HG03159 (cell line): ENCODE data around the gene CACNA2D2.

Experiments used
- ATAC-seq: cut with Tn5 transposase; IDR thresholded peaks from one replicate; pipeline ENCODE4 v1.9.1; 2021; ENCODE audit warnings: mild to moderate bottlenecking, moderate library complexity; ENCODE audit not compliant: unreplicated experiment

CACNA2D2 gene

GRCh38 chr3:50503504-50504342, at the start of gene CACNA2D2:
CACNA2D2 (minus strand) TSS chr3:50503634; CDS start chr3:50503423, 211 bp downstream.
- no peak for ATAC-seq

GRCh38 chr3:50552598-50552997, 49.2 kb upstream of the CACNA2D2 start:
- ATAC-seq: no peak

- ATAC-seq: no peak
Observed at GRCh38 chr3:50551681-50552435, 48.4 kb upstream of the CACNA2D2 start.

DNA sequence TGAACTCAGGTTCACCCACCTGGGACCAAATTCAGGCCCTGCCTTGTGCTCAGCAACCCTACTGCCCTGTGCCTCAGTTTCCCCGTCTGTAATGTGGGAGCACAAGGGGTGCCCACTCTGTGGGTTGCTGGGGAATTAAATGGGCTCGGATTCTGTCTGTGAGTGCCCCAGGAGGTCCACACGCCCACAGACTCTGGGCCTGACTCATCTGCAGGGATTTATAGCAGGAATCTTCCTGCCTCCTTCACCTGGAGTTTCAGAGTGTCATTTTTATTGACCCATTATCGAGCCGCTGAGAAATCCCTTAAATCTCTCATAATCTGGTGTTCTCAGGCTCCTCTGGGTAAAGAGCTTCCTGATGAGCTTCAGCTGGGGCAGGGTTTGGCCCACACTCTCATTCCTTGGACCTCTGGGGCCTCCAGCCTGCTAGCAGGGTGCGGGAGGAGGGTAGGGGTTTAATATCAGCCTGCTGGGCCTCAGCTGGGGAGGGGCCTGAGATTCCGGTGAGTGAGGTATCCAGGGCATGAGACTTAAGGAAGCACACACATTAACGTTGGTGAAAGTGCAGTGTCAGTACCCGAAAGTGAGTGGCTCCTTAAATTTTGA, 47.7 kb upstream of the CACNA2D2 start:
- ATAC-seq: no peak

- no peak for ATAC-seq
Observed at GRCh38 chr3:50550079-50550736, 46.8 kb upstream of the CACNA2D2 start.

GRCh38 chr3:50549226-50549625, 45.8 kb upstream of the CACNA2D2 start:
- ATAC-seq: no peak

- ATAC-seq: no peak
Observed at GRCh38 chr3:50545781-50546180, 42.3 kb upstream of the CACNA2D2 start.

GRCh38 chr3:50542177-50543034, 39.0 kb upstream of the CACNA2D2 start:
- no peak for ATAC-seq

GRCh38 chr3:50539356-50540286, 36.2 kb upstream of the CACNA2D2 start:
- ATAC-seq: no peak

DNA sequence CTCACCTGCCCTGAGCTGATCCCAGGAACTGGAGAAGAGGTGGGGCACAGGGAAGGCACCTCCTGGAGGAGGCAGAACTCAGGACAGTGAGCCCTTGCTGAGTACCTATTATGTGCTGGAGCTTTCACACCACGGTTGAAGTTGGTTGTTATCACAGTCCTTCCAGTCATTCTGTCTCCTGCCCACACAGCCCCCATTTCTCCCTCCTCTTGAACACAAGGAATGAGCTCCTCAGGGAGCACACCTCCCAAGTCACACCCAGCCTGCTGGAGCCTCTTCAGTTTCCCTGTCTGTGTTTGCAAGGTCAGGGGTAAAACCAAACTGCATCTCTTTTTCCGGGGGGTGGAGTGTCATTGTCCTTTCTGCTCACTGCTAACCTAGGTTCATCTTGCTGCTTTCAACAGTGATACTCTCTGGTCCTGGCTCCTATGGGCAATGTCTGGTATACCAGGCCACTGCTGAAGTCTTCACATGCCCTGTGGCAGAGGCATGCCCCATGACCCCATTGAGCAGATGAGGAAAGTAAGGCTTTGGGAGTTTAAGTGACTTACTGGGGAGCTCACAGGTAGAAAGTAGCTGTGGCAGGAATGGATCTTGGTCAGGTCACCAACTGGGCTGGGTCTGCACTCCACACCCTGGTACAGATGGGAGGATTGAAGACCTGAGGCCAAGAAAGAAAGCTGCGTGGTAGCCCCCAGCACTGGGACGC, 34.1 kb upstream of the CACNA2D2 start:
- ATAC-seq: no peak

DNA sequence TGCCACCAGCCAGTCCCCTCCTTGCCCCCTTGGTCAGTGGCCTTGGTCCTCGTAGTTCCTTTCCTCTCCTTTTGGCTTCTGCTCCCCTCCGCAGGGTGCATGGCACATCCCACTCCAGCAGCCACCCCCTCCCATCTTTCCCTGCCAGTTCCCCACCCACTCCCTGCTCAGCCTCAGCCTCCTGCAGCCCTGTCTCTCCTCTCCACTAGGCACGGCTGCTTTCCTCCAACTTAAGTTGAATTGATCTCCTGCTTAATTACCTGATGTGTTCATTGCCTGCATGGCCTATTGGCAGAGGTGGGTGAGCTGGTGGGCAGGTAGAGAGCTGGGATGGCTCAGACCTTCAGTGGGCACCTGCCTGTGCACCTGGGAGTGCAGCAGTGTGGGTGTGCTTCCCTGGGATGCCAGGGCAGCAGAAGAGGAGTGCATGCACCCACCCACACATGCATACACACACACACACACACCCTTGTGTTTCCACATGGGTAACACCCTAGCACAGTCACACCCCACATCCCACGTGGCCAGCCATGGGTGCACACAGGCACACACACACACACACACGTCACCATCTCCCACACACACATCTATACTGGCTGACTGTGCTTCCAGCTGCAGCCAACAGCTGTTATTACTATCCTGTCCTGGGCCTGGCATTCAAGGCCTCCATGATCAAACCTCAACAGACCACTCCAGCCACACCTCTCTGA, 33.2 kb upstream of the CACNA2D2 start:
- ATAC-seq: no peak

- ATAC-seq: no peak
Observed at GRCh38 chr3:50534681-50535330, 31.4 kb upstream of the CACNA2D2 start.

DNA sequence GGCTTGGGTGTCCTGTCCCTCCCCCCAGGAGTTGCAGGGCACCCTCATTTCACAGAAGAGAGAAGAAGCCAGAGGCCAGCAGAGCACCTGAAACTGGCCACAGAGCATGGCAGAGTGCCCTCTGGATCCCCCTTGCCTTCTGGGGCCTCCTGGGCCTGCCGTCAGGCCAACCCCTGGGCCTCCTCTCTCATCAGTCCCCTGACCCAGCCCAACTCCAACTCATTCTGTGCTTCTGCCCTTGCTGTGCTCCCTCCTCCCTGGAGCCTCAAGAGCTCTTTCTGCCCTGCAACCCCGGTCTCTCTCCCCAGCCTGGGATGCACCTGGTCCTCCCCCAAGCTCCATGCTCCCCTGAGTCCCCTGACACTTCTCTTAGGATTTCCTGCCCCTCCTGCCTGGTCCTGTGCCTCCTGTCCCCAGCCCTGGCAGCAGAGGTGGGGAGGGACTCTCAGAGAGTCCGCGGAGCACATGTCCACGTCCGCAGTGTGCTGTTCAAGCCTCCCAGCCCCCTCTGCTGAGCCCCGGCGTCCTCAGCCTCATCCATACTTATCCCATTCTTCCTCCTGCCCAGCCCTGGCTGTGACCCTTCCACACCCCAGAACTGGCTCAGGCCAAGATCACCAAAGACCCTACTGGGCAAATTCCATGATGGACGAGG, 30.5 kb upstream of the CACNA2D2 start:
- no peak for ATAC-seq

GRCh38 chr3:50533316-50533715, 29.9 kb upstream of the CACNA2D2 start:
- no peak for ATAC-seq

GRCh38 chr3:50532062-50532705, 28.8 kb upstream of the CACNA2D2 start:
- ATAC-seq: no peak

- ATAC-seq: no peak
Observed at GRCh38 chr3:50531201-50531600, 27.8 kb upstream of the CACNA2D2 start.
